ENCODE measurements around the gene KRT32.

Gene KRT32

GRCh38 chr17:41500131-41500911 is 33.1 kb upstream of the KRT32 start:
- no peak for TF ChIP-seq CTCF (IDR thresholded peaks at IDR 0.05)

- no peak for TF ChIP-seq CTCF (IDR thresholded peaks at IDR 0.05)
Measured at GRCh38 chr17:41499714-41500113, 32.5 kb upstream of the KRT32 start.

GRCh38 chr17:41498276-41498675 is 31.1 kb upstream of the KRT32 start:
- no peak for TF ChIP-seq CTCF (IDR thresholded peaks at IDR 0.05)

GRCh38 chr17:41496803-41497484 is 29.8 kb upstream of the KRT32 start:
- TF ChIP-seq CTCF (IDR thresholded peaks at IDR 0.05): peak; percentile 66

- no peak for TF ChIP-seq CTCF (IDR thresholded peaks at IDR 0.05)
Measured at GRCh38 chr17:41494524-41494923, 27.3 kb upstream of the KRT32 start.

- TF ChIP-seq CTCF (IDR thresholded peaks at IDR 0.05): no peak
Measured at GRCh38 chr17:41492771-41493170, 25.6 kb upstream of the KRT32 start.

- TF ChIP-seq CTCF (IDR thresholded peaks at IDR 0.05): no peak
Measured at GRCh38 chr17:41492351-41492750, 25.2 kb upstream of the KRT32 start.
